HG02981 (cell line): ENCODE data around the gene RBMS3.
"Not testable (repeated sequence)": the region's sequence is repeated elsewhere in the genome, so short reads cannot be mapped to it uniquely, and the experiment has no call there.

Experiments
- ATAC-seq: cut with Tn5 transposase; IDR thresholded peaks from one replicate; pipeline ENCODE4 v1.9.1; 2021; ENCODE audit warnings: mild to moderate bottlenecking, moderate library complexity; ENCODE audit not compliant: unreplicated experiment

Gene RBMS3

GRCh38 chr3:29382409-29382808 is 101.5 kb downstream of the RBMS3 start:
- ATAC-seq, result no peak

- no peak for ATAC-seq
Observed at GRCh38 chr3:29382845-29383244, 102.0 kb downstream of the RBMS3 start.

- ATAC-seq, result no peak
Observed at GRCh38 chr3:29384640-29385039, 103.8 kb downstream of the RBMS3 start.

- no peak for ATAC-seq
Observed at GRCh38 chr3:29385046-29385830, 104.4 kb downstream of the RBMS3 start.

- no peak for ATAC-seq
Observed at GRCh38 chr3:29389362-29389761, 108.5 kb downstream of the RBMS3 start.

- ATAC-seq, result no peak
Observed at GRCh38 chr3:29392625-29393388, 111.9 kb downstream of the RBMS3 start.

GRCh38 chr3:29393946-29394345 is 113.1 kb downstream of the RBMS3 start:
- not testable (repeated sequence) for ATAC-seq

- ATAC-seq, result no peak
Observed at GRCh38 chr3:29397406-29397805, 116.5 kb downstream of the RBMS3 start.

- ATAC-seq, result no peak
Observed at GRCh38 chr3:29398787-29399186, 117.9 kb downstream of the RBMS3 start.

GRCh38 chr3:29406291-29406832 is 125.5 kb downstream of the RBMS3 start:
- ATAC-seq, result no peak

- ATAC-seq, result no peak
Observed at GRCh38 chr3:29408676-29409075, 127.8 kb downstream of the RBMS3 start.

GRCh38 chr3:29409409-29409808 is 128.5 kb downstream of the RBMS3 start:
- ATAC-seq, result no peak

- no peak for ATAC-seq
Observed at GRCh38 chr3:29410220-29410619, 129.3 kb downstream of the RBMS3 start.

GRCh38 chr3:29410660-29411405 is 130.0 kb downstream of the RBMS3 start:
- no peak for ATAC-seq

- ATAC-seq, result no peak
Observed at GRCh38 chr3:29412110-29412509, 131.2 kb downstream of the RBMS3 start.

GRCh38 chr3:29414468-29415224 is 133.8 kb downstream of the RBMS3 start:
- ATAC-seq, result no peak

GRCh38 chr3:29415482-29416223 is 134.8 kb downstream of the RBMS3 start:
- ATAC-seq, result no peak

GRCh38 chr3:29416514-29416913 is 135.6 kb downstream of the RBMS3 start:
- ATAC-seq, result no peak

GRCh38 chr3:29420106-29420505 is 139.2 kb downstream of the RBMS3 start:
- no peak for ATAC-seq
